GM10248 (cell line): ENCODE data around the gene BTBD3.

ENCODE experiments used
- CTCF ChIA-PET: fragments of 300-600 bp; sonication (Branson Sonifier 250); formaldehyde crosslinking; extraction: SDS; loops from one replicate; lab custom pipeline; 2021; ENCODE audit warnings: antibody characterized with exemption; lab: Yijun Ruan, JAX
- POLR2A ChIA-PET: fragments of 350-650 bp; sonication (Branson Sonifier 250); formaldehyde crosslinking; extraction: SDS; loops from one replicate; lab custom pipeline; 2020; ENCODE audit warnings: antibody characterized with exemption; lab: Yijun Ruan, JAX
- DNase-seq: peaks from one replicate; pipeline ENCODE4 v3.0.0; 2012; ENCODE audit errors: extremely low spot score
- CTCF ChIP-seq: IDR thresholded peaks from 2 replicates; pipeline ENCODE4 v1.5.1; 2012; ENCODE audit warnings: mild to moderate bottlenecking, low read depth; ENCODE audit errors: extremely low read depth, missing control alignments, control extremely low read depth

Gene BTBD3

GRCh38 chr20:11921321-11921720 lies 3.6 kb downstream of the BTBD3 start:
- ChIA-PET CTCF (interaction anchor here (3.5 kb wide), 1 partner anchor 10 kb away, joined by 31 read pairs; no protein-coding TSS in a partner anchor), POLR2A (no interaction called here)
- no peak for DNase-seq
- no peak for TF ChIP-seq CTCF

- no peak for TF ChIP-seq CTCF
- ChIA-PET CTCF (interaction anchor here (1.4 to 3.5 kb wide), 2 partner anchors 12 to 19 kb away, joined by 3 to 31 read pairs; no protein-coding TSS in a partner anchor), POLR2A (no interaction called here)
- no peak for DNase-seq
These were observed 4.9 kb downstream of the BTBD3 start for GRCh38 chr20:11922561-11922960.

GRCh38 chr20:11924923-11925322 lies 7.2 kb downstream of the BTBD3 start:
- no peak for TF ChIP-seq CTCF
- POLR2A ChIA-PET = no interaction called here
- no peak for DNase-seq
- CTCF ChIA-PET = interaction anchor here (0.8 kb wide), 1 partner anchor 11 kb away, joined by 3 read pairs; no protein-coding TSS in a partner anchor

- CTCF ChIA-PET = interaction anchor here (1.2 to 1.8 kb wide), 3 partner anchors 9 to 38 kb away, joined by 3 to 9 read pairs (median 4); partner anchors contain the start of gene BTBD3
- no peak for DNase-seq
- no peak for TF ChIP-seq CTCF
- POLR2A ChIA-PET = interaction anchor here (0.5 kb wide), 1 partner anchor 1255 kb away, joined by 4 read pairs; no protein-coding TSS in a partner anchor
These were observed 8.8 kb downstream of the BTBD3 start for GRCh38 chr20:11926292-11926998.

GRCh38 chr20:11929947-11930346 lies 12.3 kb downstream of the BTBD3 start:
- CTCF ChIA-PET = interaction anchor here (2.1 kb wide), 1 partner anchor 82 kb away, joined by 4 read pairs; no protein-coding TSS in a partner anchor
- DNase-seq = no peak
- POLR2A ChIA-PET = no interaction called here
- no peak for TF ChIP-seq CTCF

- no peak for DNase-seq
- CTCF ChIA-PET = no interaction called here
- no peak for TF ChIP-seq CTCF
- POLR2A ChIA-PET = interaction anchor here (0.6 kb wide), 1 partner anchor 708 kb away, joined by 3 read pairs; no protein-coding TSS in a partner anchor
These were observed 17.8 kb downstream of the BTBD3 start for GRCh38 chr20:11935212-11936154.
